Endothelial cell of umbilical vein (primary cell): ENCODE data around the gene APOC3. TPM values are rescaled to one million over a fixed set of nuclear protein-coding genes. Genes with fewer than 3 reads are reported as not detected.

Experiments used
- BruUV-seq: library from RNA; stranded (reverse); fragments of 400-500 nt; replicated peaks from 2 replicates; lab custom pipeline; 2021; lab: Mats Ljungman, UMichigan
- CTCF ChIA-PET: fragments of 300-600, 350-600 bp; sonication (Branson Sonifier 250); formaldehyde crosslinking; loops from one replicate; lab custom pipeline; 2021; ENCODE audit warnings: antibody characterized with exemption, inconsistent platforms; lab: Charles Lee
- POLR2A ChIA-PET: fragments of 300-600, 350-600 bp; sonication (Branson Sonifier 250); formaldehyde crosslinking; loops from one replicate; lab custom pipeline; 2021; ENCODE audit warnings: antibody characterized with exemption, inconsistent platforms; lab: Charles Lee
- DNase-seq: peaks from one replicate; pipeline ENCODE4 v3.0.0-alpha.2; 2011; ENCODE audit warnings: low read depth, low spot score
- FAIRE-seq: peaks from 2 replicates; lab custom pipeline; 2011; peaks lifted over from hg19 to GRCh38; lab: Jason Lieb, UNC
- H2AFZ ChIP-seq: 2 replicates; pipeline ENCODE4 v1.6.0; 2012; ENCODE audit warnings: low read depth, low read length, control low read depth, inconsistent platforms
- H3K27ac ChIP-seq: 2 replicates; pipeline ENCODE4 v1.5.1; 2011; ENCODE audit warnings: low read depth, mild to moderate bottlenecking, control low read depth, low read length, moderate library complexity; ENCODE audit not compliant: insufficient read depth
- H3K27me3 ChIP-seq, 2 experiments: 2 replicates each; pipeline versions ENCODE4 v1.6.0 to v1.6.1; 2011; ENCODE audit warnings: low read length in 2 of 2, mixed read lengths in 1 of 2; ENCODE audit not compliant: control insufficient read depth in 2 of 2, insufficient read depth in 2 of 2
- H3K36me3 ChIP-seq, 2 experiments: 2 replicates in 1 of 2; 3 replicates in 1 of 2; pipeline ENCODE4 v1.5.1; 2011; ENCODE audit warnings: low read length in 2 of 2, mild to moderate bottlenecking in 1 of 2, moderate library complexity in 1 of 2; ENCODE audit not compliant: control insufficient read depth in 2 of 2, insufficient read depth in 2 of 2; ENCODE audit errors: extremely low read depth in 1 of 2
- H3K4me1 ChIP-seq: 3 replicates; pipeline ENCODE4 v1.5.1; 2011; ENCODE audit warnings: mild to moderate bottlenecking, low read length; ENCODE audit not compliant: control insufficient read depth, insufficient read depth; ENCODE audit errors: extremely low read depth
- H3K4me2 ChIP-seq: 2 replicates; pipeline ENCODE4 v1.6.1; 2011; ENCODE audit warnings: low read length, control low read depth, mixed read lengths; ENCODE audit not compliant: insufficient read depth
- H3K4me3 ChIP-seq, 3 experiments: fragments of 200-600 bp in 1 of 3; sonication (generic), shearing (Covaris generic) in 1 of 3; replicated peaks in 1 of 3; 2 replicates each; pipeline ENCODE4 v1.5.1; 2011 to 2016; ENCODE audit warnings: control low read depth in 3 of 3, low read length in 3 of 3, mild to moderate bottlenecking in 2 of 3, inconsistent platforms in 1 of 3, low read depth in 1 of 3, moderate library complexity in 1 of 3; ENCODE audit not compliant: insufficient read depth in 1 of 3
- H3K79me2 ChIP-seq: 2 replicates; pipeline ENCODE4 v1.6.0; 2012; ENCODE audit warnings: low read length, inconsistent platforms; ENCODE audit not compliant: control insufficient read depth, insufficient read depth
- H3K9ac ChIP-seq: replicated peaks from 2 replicates; pipeline ENCODE3; 2011; ENCODE audit warnings: low read length, control low read depth; ENCODE audit not compliant: insufficient read depth; ENCODE audit errors: extremely low read depth
- H3K9me1 ChIP-seq: replicated peaks from 3 replicates; pipeline ENCODE4 v1.6.0; 2011; ENCODE audit warnings: mild to moderate bottlenecking, low read length; ENCODE audit not compliant: control insufficient read depth, insufficient read depth; ENCODE audit errors: extremely low read depth
- H3K9me3 ChIP-seq: replicated peaks from 2 replicates; pipeline ENCODE4 v1.5.1; 2012; ENCODE audit warnings: low read length, inconsistent platforms; ENCODE audit not compliant: control insufficient read depth, insufficient read depth
- H4K20me1 ChIP-seq: replicated peaks from 2 replicates; pipeline ENCODE3; 2011; ENCODE audit warnings: mild to moderate bottlenecking, low read length; ENCODE audit not compliant: control insufficient read depth, insufficient read depth; ENCODE audit errors: extremely low read depth
- EZH2 ChIP-seq: IDR thresholded peaks from 2 replicates; pipeline ENCODE4 v1.6.1; 2012; ENCODE audit warnings: borderline replicate concordance, low read depth, mild to moderate bottlenecking, moderate library complexity, low read length, inconsistent platforms; ENCODE audit not compliant: severe bottlenecking
- GATA2 ChIP-seq: IDR thresholded peaks from 2 replicates; pipeline ENCODE4 v1.7.0; 2011; ENCODE audit warnings: low read depth, mild to moderate bottlenecking, moderate library complexity, mixed read lengths, low read length; ENCODE audit not compliant: insufficient read length, insufficient read depth
- JUN ChIP-seq: IDR thresholded peaks from 2 replicates; pipeline ENCODE4 v1.6.1; 2011; ENCODE audit warnings: borderline replicate concordance, low read depth; ENCODE audit not compliant: insufficient read length, insufficient read depth
- MAX ChIP-seq: IDR thresholded peaks from 2 replicates; pipeline ENCODE4 v1.6.1; 2011; ENCODE audit not compliant: insufficient read depth, insufficient read length
- MYC ChIP-seq: IDR thresholded peaks from one replicate; pipeline ENCODE4 v1.6.1; 2011; ENCODE audit warnings: mild to moderate bottlenecking, low read depth, low read length
- POLR2A ChIP-seq: IDR thresholded peaks from 2 replicates; pipeline ENCODE4 v1.6.1; 2012; ENCODE audit warnings: low read depth, mild to moderate bottlenecking, control low read depth, low read length
- POLR2AphosphoS5 ChIP-seq: IDR thresholded peaks from 2 replicates; pipeline ENCODE4 v1.6.1; 2012; ENCODE audit warnings: low read depth, mild to moderate bottlenecking, control low read depth, low read length, moderate library complexity; ENCODE audit not compliant: insufficient read depth
- dilution Hi-C: fragments of 300-500 bp; cut with MboI; formaldehyde crosslinking; loops from one replicate; pipeline ENCODE4 v1.15.0; 2019; ENCODE audit warnings: low sequenced_read_pairs; ENCODE audit not compliant: extremely low pct_ligation_motif_present
- intact Hi-C: fragments of 100-400 bp; cut with micrococcal nuclease; formaldehyde crosslinking; loops from one replicate; pipeline ENCODE4 v1.10.0; 2022
- polyA plus RNA-seq, 4 experiments: library from polyadenylated mRNA; depleted of rRNA in 3 of 4; stranded (reverse) in 3 of 4; unstranded in 1 of 4; fragments of >200 nt; gene quantifications; 2 replicates each; pipeline versions ENCODE4 v1.2.1 to v1.2.3, GENCODE V29; 2011 to 2012; ENCODE audit warnings: missing spikeins in 1 of 4
- total RNA-seq: library from RNA; stranded (reverse); gene quantifications from 2 replicates; pipeline ENCODE4 v1.2.3, GENCODE V29; 2021

APOC3 gene
- total and polyA plus RNA-seq, 2 donors (not counting 3 experiments of a cell fraction or from before 2014, with no cell fraction given) = not detected

- Histone ChIP-seq H4K20me1 (no peaks in the 10 kb centered on the region), H3K9me1 (no peaks in the 10 kb centered on the region), H2AFZ (no peak overlapping the region), H3K9ac (no peak overlapping the region), H3K27ac (no peak overlapping the region), H3K4me2 (no peak overlapping the region), H3K79me2 (peaks cover 15% of the 10 kb centered on the region), H3K4me1 (peaks cover 13% of the 10 kb centered on the region), H3K4me3 (no peak overlapping the region), H3K36me3 (peaks cover 13 to 16% of the 10 kb centered on the region in 2 experiments), H3K9me3 (no peaks in the 10 kb centered on the region), H3K27me3 (no peaks in the 10 kb centered on the region)
- no TSS peak for BruUV-seq
- ChIA-PET CTCF (interaction anchor here (1.0 to 6.2 kb wide), 6 partner anchors 47 to 439 kb away, joined by 3 to 272 read pairs (median 45); partner anchors contain the start of genes APOA1 and PAFAH1B2), POLR2A (no interaction called here)
- FAIRE-seq = no peak
- TF ChIP-seq JUN = no peak
- TF ChIP-seq POLR2AphosphoS5 = no peak
- no peak for TF ChIP-seq MYC
- no peak for TF ChIP-seq POLR2A
- no peak for TF ChIP-seq EZH2
- dilution Hi-C loops = no loop called here
- no peak for DNase-seq
- intact Hi-C loops = loop anchor here (1.0 to 5.0 kb wide), 2 partner anchors 17 to 538 kb away; partner anchors contain the start of genes BUD13 and CEP164
These were observed 40.7 kb upstream of the APOC3 start for GRCh38 chr11:116788975-116789374.

GRCh38 chr11:116790167-116791001 is 39.3 kb upstream of the APOC3 start:
- no peak for FAIRE-seq

More at GRCh38 chr11:116790167-116791001, 39.3 kb upstream of the APOC3 start:
- peaks cover 15% of the 10 kb centered on the region for H3K79me2 ChIP-seq
- H3K36me3 ChIP-seq = peaks cover 0 to 3% of the 10 kb centered on the region in 2 experiments
- POLR2A ChIA-PET = interaction anchor here (1.5 kb wide), 1 partner anchor 45 kb away, joined by 4 read pairs; no protein-coding TSS in a partner anchor
- no peaks in the 10 kb centered on the region for H3K27me3 ChIP-seq
- no peak overlapping the region for H3K27ac ChIP-seq
- no peak overlapping the region for H3K9ac ChIP-seq
- no peaks in the 10 kb centered on the region for H3K9me3 ChIP-seq
- H3K4me1 ChIP-seq = peaks cover 13% of the 10 kb centered on the region
- dilution Hi-C loops = no loop called here
- no peak overlapping the region for H3K4me3 ChIP-seq
- H3K4me2 ChIP-seq = no peak overlapping the region
- H3K9me1 ChIP-seq = no peaks in the 10 kb centered on the region
- H4K20me1 ChIP-seq = no peaks in the 10 kb centered on the region
- BruUV-seq = no TSS peak
- intact Hi-C loops = loop anchor here (1.0 to 5.0 kb wide), 6 partner anchors 46 to 436 kb away; partner anchors contain the start of gene SIK3
- CTCF ChIA-PET = interaction anchor here (0.8 to 6.2 kb wide), 55 partner anchors 8 to 589 kb away, joined by 3 to 272 read pairs (median 6); partner anchors contain the start of genes APOA1, APOA4, APOC3 and PAFAH1B2
- no peak for DNase-seq
- H2AFZ ChIP-seq = no peak overlapping the region
- TF ChIP-seq EZH2 (no peak), GATA2 (no peak), POLR2A (no peak), MAX (no peak), JUN (no peak), POLR2AphosphoS5 (no peak), MYC (no peak)
